Trophoblast cell (in vitro differentiated cells and primary cell): ENCODE results near the gene ARHGEF33.

Experiments used
- DNase-seq, 2 donors: peaks; one replicate each; pipeline ENCODE4 v3.0.0-alpha.2; 2016
- H2AFZ ChIP-seq: 2 replicates; pipeline ENCODE4 v1.6.1; 2013; ENCODE audit warnings: low read length, moderate library complexity, mild to moderate bottlenecking; ENCODE audit not compliant: insufficient read depth, poor library complexity
- H2AK5ac ChIP-seq: 2 replicates; pipeline ENCODE4 v1.6.1; 2013; ENCODE audit warnings: mild to moderate bottlenecking, low read length
- H2BK120ac ChIP-seq: 2 replicates; pipeline ENCODE4 v1.6.1; 2013; ENCODE audit warnings: low read length, mild to moderate bottlenecking, moderate library complexity; ENCODE audit not compliant: insufficient read depth, poor library complexity
- H2BK12ac ChIP-seq: 2 replicates; pipeline ENCODE4 v1.6.1; 2013; ENCODE audit warnings: mild to moderate bottlenecking, low read length, moderate library complexity
- H2BK5ac ChIP-seq: 2 replicates; pipeline ENCODE4 v1.6.1; 2013; ENCODE audit warnings: low read length, low read depth, moderate library complexity, mild to moderate bottlenecking; ENCODE audit not compliant: poor library complexity
- H3K14ac ChIP-seq: 2 replicates; pipeline ENCODE4 v1.6.1; 2013; ENCODE audit warnings: mild to moderate bottlenecking, low read length
- H3K18ac ChIP-seq: 2 replicates; pipeline ENCODE4 v1.6.1; 2013; ENCODE audit warnings: mild to moderate bottlenecking, low read length
- H3K23ac ChIP-seq: 2 replicates; pipeline ENCODE4 v1.6.1; 2013; ENCODE audit warnings: low read length
- H3K27ac ChIP-seq: 2 replicates; pipeline ENCODE4 v1.5.1; 2013; ENCODE audit warnings: low read depth, mild to moderate bottlenecking, inconsistent platforms, low read length, moderate library complexity
- H3K27me3 ChIP-seq: 2 replicates; pipeline ENCODE4 v1.6.1; 2013; ENCODE audit warnings: inconsistent platforms, mild to moderate bottlenecking, low read length, moderate library complexity; ENCODE audit not compliant: insufficient read depth
- H3K36me3 ChIP-seq, 2 experiments: 1 replicate in 1 of 2; 2 replicates in 1 of 2; pipeline ENCODE4 v1.6.1; 2013; ENCODE audit warnings: low read length in 2 of 2, mild to moderate bottlenecking in 2 of 2, moderate library complexity in 1 of 2; ENCODE audit not compliant: insufficient read depth in 2 of 2, control insufficient read depth in 1 of 2
- H3K4ac ChIP-seq: 2 replicates; pipeline ENCODE4 v1.6.1; 2013; ENCODE audit warnings: low read depth, mild to moderate bottlenecking, low read length, moderate library complexity
- H3K4me1 ChIP-seq, 2 experiments: 1 replicate in 1 of 2; 2 replicates in 1 of 2; pipeline ENCODE4 v1.6.1; 2013; ENCODE audit warnings: low read length in 2 of 2, mild to moderate bottlenecking in 2 of 2, moderate library complexity in 1 of 2; ENCODE audit not compliant: insufficient read depth in 2 of 2, control insufficient read depth in 1 of 2
- H3K4me2 ChIP-seq: 2 replicates; pipeline ENCODE4 v1.6.1; 2013; ENCODE audit warnings: inconsistent platforms, mild to moderate bottlenecking, low read length, moderate library complexity
- H3K4me3 ChIP-seq: 2 replicates; pipeline ENCODE4 v1.5.1; 2013; ENCODE audit warnings: mild to moderate bottlenecking, low read depth, low read length, inconsistent platforms
- H3K79me1 ChIP-seq: one replicate; pipeline ENCODE4 v1.6.1; 2013; ENCODE audit warnings: low read length
- H3K79me2 ChIP-seq: 2 replicates; pipeline ENCODE4 v1.6.1; 2013; ENCODE audit warnings: low read length, mild to moderate bottlenecking; ENCODE audit not compliant: control insufficient read depth, insufficient read depth, poor library complexity
- H3K9ac ChIP-seq: 2 replicates; pipeline ENCODE4 v1.6.1; 2013; ENCODE audit warnings: mild to moderate bottlenecking, low read length
- H3K9me3 ChIP-seq: 2 replicates; pipeline ENCODE4 v1.6.1; 2013; ENCODE audit warnings: low read depth, mild to moderate bottlenecking, control low read depth, inconsistent platforms, low read length; ENCODE audit not compliant: insufficient read depth
- H4K12ac ChIP-seq: 2 replicates; pipeline ENCODE4 v1.6.1; 2013; ENCODE audit warnings: low read depth, mild to moderate bottlenecking, low read length, moderate library complexity
- H4K8ac ChIP-seq: 2 replicates; pipeline ENCODE4 v1.6.1; 2013; ENCODE audit warnings: low read depth, mild to moderate bottlenecking, low read length, moderate library complexity
- H4K91ac ChIP-seq: one replicate; pipeline ENCODE4 v1.6.1; 2013; ENCODE audit warnings: low read depth, mild to moderate bottlenecking, low read length, moderate library complexity
- WGBS: extraction: QIAGEN DNeasy Blood & Tissue Kit; methylation state at CpG from one replicate; pipeline ENCODE4 v1.1.7; 2013; ENCODE audit warnings: missing lambda C conversion rate; ENCODE audit not compliant: insufficient read length, insufficient coverage; ENCODE audit errors: extremely low coverage; 5-methylcytosine and 5-hydroxymethylcytosine counted together

The ARHGEF33 gene

GRCh38 chr2:38959938-38960608 is 70.4 kb downstream of the ARHGEF33 start:
- no peak overlapping the region for H3K14ac ChIP-seq
- no peak overlapping the region for H3K4ac ChIP-seq
- H2BK5ac ChIP-seq: no peak overlapping the region
- H3K79me1 ChIP-seq: no peaks in the 10 kb centered on the region
- no peak overlapping the region for H4K12ac ChIP-seq
- no peak overlapping the region for H4K91ac ChIP-seq
- peak overlapping the region; percentile 2 for H2AFZ ChIP-seq
- peak overlapping the region; percentile 55 for H3K4me2 ChIP-seq
- DNase-seq: peak; percentile 89
- no CpG with 5 or more reads among the region's 97 CpGs for WGBS
- H3K4me3 ChIP-seq: peak overlapping the region; percentile 56
- no peaks in the 10 kb centered on the region for H3K36me3 ChIP-seq
- no peak overlapping the region for H3K27ac ChIP-seq
- H3K9me3 ChIP-seq: peaks cover 9% of the 10 kb centered on the region
- H3K27me3 ChIP-seq: no peaks in the 10 kb centered on the region
- H2AK5ac ChIP-seq: no peak overlapping the region
- no peaks in the 10 kb centered on the region for H3K79me2 ChIP-seq
- H4K8ac ChIP-seq: peak overlapping the region; percentile 77
- no peak overlapping the region for H2BK12ac ChIP-seq
- no peak overlapping the region for H3K23ac ChIP-seq
- peaks cover 7 to 8% of the 10 kb centered on the region in 2 experiments for H3K4me1 ChIP-seq
- H2BK120ac ChIP-seq: no peak overlapping the region
- H3K9ac ChIP-seq: no peak overlapping the region
- no peak overlapping the region for H3K18ac ChIP-seq

GRCh38 chr2:38960609-38961320 is 71.1 kb downstream of the ARHGEF33 start:
- H4K8ac ChIP-seq: peak overlapping the region; percentile 11
- no peak overlapping the region for H2BK12ac ChIP-seq
- H3K23ac ChIP-seq: no peak overlapping the region
- H3K9me3 ChIP-seq: peaks cover 9% of the 10 kb centered on the region
- H2BK5ac ChIP-seq: no peak overlapping the region
- no peak overlapping the region for H4K12ac ChIP-seq
- H3K36me3 ChIP-seq: no peaks in the 10 kb centered on the region
- H3K79me1 ChIP-seq: no peaks in the 10 kb centered on the region
- H3K9ac ChIP-seq: no peak overlapping the region
- H2BK120ac ChIP-seq: no peak overlapping the region
- H3K4ac ChIP-seq: no peak overlapping the region
- H3K79me2 ChIP-seq: no peaks in the 10 kb centered on the region
- DNase-seq: no peak
- H3K4me3 ChIP-seq: peak overlapping the region; percentile 59
- peak overlapping the region; percentile 2 for H2AFZ ChIP-seq
- peaks cover 7 to 8% of the 10 kb centered on the region in 2 experiments for H3K4me1 ChIP-seq
- H3K14ac ChIP-seq: no peak overlapping the region
- H4K91ac ChIP-seq: no peak overlapping the region
- no peak overlapping the region for H3K18ac ChIP-seq
- no peaks in the 10 kb centered on the region for H3K27me3 ChIP-seq
- no peak overlapping the region for H2AK5ac ChIP-seq
- H3K4me2 ChIP-seq: peak overlapping the region; percentile 55
- no CpG with 5 or more reads among the region's 34 CpGs for WGBS
- no peak overlapping the region for H3K27ac ChIP-seq

DNA sequence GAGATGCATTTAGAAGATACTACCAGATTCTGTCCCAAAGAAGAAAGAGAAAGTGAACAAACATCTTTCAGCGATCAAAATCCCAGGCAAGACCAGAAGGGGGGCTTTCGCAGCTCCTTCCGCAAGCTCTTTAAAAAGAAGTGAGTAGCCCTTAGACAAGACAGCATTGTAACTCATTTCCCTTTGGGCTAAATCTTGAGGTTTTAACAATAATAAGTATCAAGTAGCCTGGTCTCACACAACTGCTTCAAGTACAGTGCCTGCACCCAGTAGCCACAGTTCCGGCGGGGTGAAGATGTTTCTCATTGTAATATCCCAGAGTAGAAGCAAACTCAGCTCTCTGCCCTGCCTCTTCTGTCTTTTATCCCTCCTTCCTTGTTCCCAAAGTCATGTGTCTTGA is 76.3 kb downstream of the ARHGEF33 start:
- Histone ChIP-seq H3K23ac (no peak overlapping the region), H3K9me3 (no peaks in the 10 kb centered on the region), H3K4me3 (no peak overlapping the region), H2AFZ (no peak overlapping the region), H3K4me1 (no peaks in the 10 kb centered on the region), H3K79me1 (no peaks in the 10 kb centered on the region), H3K18ac (no peak overlapping the region), H2BK12ac (no peak overlapping the region), H3K4me2 (no peak overlapping the region), H2AK5ac (no peak overlapping the region), H3K79me2 (no peaks in the 10 kb centered on the region), H3K9ac (no peak overlapping the region), H2BK120ac (no peak overlapping the region), H3K27ac (no peak overlapping the region), H3K4ac (no peak overlapping the region), H4K91ac (no peak overlapping the region), H4K8ac (no peak overlapping the region), H3K36me3 (no peaks in the 10 kb centered on the region), H4K12ac (no peak overlapping the region), H3K14ac (no peak overlapping the region), H2BK5ac (no peak overlapping the region), H3K27me3 (no peaks in the 10 kb centered on the region)
- no peak for DNase-seq
- WGBS: no CpG with 5 or more reads among the region's 5 CpGs

- no peak overlapping the region for H4K12ac ChIP-seq
- H3K79me1 ChIP-seq: no peaks in the 10 kb centered on the region
- H3K36me3 ChIP-seq: no peaks in the 10 kb centered on the region
- no peaks in the 10 kb centered on the region for H3K79me2 ChIP-seq
- no peak overlapping the region for H4K91ac ChIP-seq
- no peak overlapping the region for H4K8ac ChIP-seq
- H3K4me3 ChIP-seq: no peak overlapping the region
- H3K4ac ChIP-seq: no peak overlapping the region
- H3K23ac ChIP-seq: no peak overlapping the region
- H3K4me2 ChIP-seq: no peak overlapping the region
- H3K27ac ChIP-seq: no peak overlapping the region
- no peak overlapping the region for H3K18ac ChIP-seq
- no peak overlapping the region for H2BK5ac ChIP-seq
- no peak overlapping the region for H2AK5ac ChIP-seq
- H3K9ac ChIP-seq: no peak overlapping the region
- H2AFZ ChIP-seq: no peak overlapping the region
- H3K4me1 ChIP-seq: no peaks in the 10 kb centered on the region
- WGBS: no CpG with 5 or more reads among the region's 1 CpG
- no peaks in the 10 kb centered on the region for H3K9me3 ChIP-seq
- H3K27me3 ChIP-seq: no peaks in the 10 kb centered on the region
- DNase-seq: no peak
- no peak overlapping the region for H2BK12ac ChIP-seq
- H2BK120ac ChIP-seq: no peak overlapping the region
- no peak overlapping the region for H3K14ac ChIP-seq
Observed at GRCh38 chr2:38966678-38967077, 77.0 kb downstream of the ARHGEF33 start.
